ENCODE data around the gene ACP1. TPM values are rescaled to one million over a fixed set of nuclear protein-coding genes. Genes with fewer than 3 reads are reported as not detected.

ACP1 gene
- total RNA-seq, 6 donors from 2014 or later: 34.7 to 113 (median 73.7) TPM

- TF ChIP-seq POLR2A (IDR thresholded peaks at IDR 0.05): no peak
- no peak for TF ChIP-seq EP300 (IDR thresholded peaks at IDR 0.05)
- TF ChIP-seq CTCF (IDR thresholded peaks at IDR 0.05): no peak
- TF ChIP-seq POLR2AphosphoS5 (IDR thresholded peaks at IDR 0.05): no peak
- ATAC-seq (ENCODE audit: low FRiP score in 2 of 2) (no peak), DNase-seq (no peak)
- H3K36me3 ChIP-seq: no peaks in the 10 kb centered on the region
- H3K27me3 ChIP-seq: no peaks in the 10 kb centered on the region
- H3K4me3 ChIP-seq: no peak overlapping the region
- H3K4me1 ChIP-seq: peaks cover 11 to 22% (median 18%) of the 10 kb centered on the region in 4 donors
- no peak overlapping the region for H3K27ac ChIP-seq
- WGBS, 2 donors: 76 to 82% methylated on average over 3 of the region's 3 CpGs
- no peaks in the 10 kb centered on the region for H3K9me3 ChIP-seq
Observed at GRCh38 chr2:257429-257828, 7.3 kb upstream of the ACP1 start.

GRCh38 chr2:257842-258241 lies 6.9 kb upstream of the ACP1 start:
- DNase-seq: no peak
- Histone ChIP-seq H3K4me1 (peaks cover 13 to 25% (median 20%) of the 10 kb centered on the region in 4 donors), H3K9me3 (no peaks in the 10 kb centered on the region), H3K4me3 (no peak overlapping the region), H3K27me3 (no peaks in the 10 kb centered on the region), H3K27ac (no peak overlapping the region), H3K36me3 (no peaks in the 10 kb centered on the region)
- TF ChIP-seq EP300 (IDR thresholded peaks at IDR 0.05): no peak
- 98% methylated on average over 2 of the region's 2 CpGs for WGBS, 2 donors
- no peak for ATAC-seq (ENCODE audit: low FRiP score in 2 of 2)

GRCh38 chr2:258933-259332 lies 5.8 kb upstream of the ACP1 start:
- TF ChIP-seq POLR2AphosphoS5 (IDR thresholded peaks at IDR 0.05) (no peak), POLR2A (IDR thresholded peaks at IDR 0.05) (no peak), CTCF (IDR thresholded peaks at IDR 0.05) (no peak), EP300 (IDR thresholded peaks at IDR 0.05) (no peak)
- no peaks in the 10 kb centered on the region for H3K36me3 ChIP-seq
- H3K4me3 ChIP-seq: no peak overlapping the region
- ATAC-seq (ENCODE audit: low FRiP score in 2 of 2): no peak
- no peak overlapping the region for H3K27ac ChIP-seq
- 81 to 83% methylated on average over 3 of the region's 3 CpGs for WGBS, 2 donors
- H3K27me3 ChIP-seq: no peaks in the 10 kb centered on the region
- H3K9me3 ChIP-seq: no peaks in the 10 kb centered on the region
- no peak for DNase-seq
- H3K4me1 ChIP-seq: peaks cover 19 to 36% (median 27%) of the 10 kb centered on the region in 4 donors

- Histone ChIP-seq H3K4me1 (peaks cover 19 to 39% (median 27%) of the 10 kb centered on the region in 4 donors), H3K4me3 (no peak overlapping the region), H3K27ac (no peak overlapping the region), H3K27me3 (no peaks in the 10 kb centered on the region), H3K36me3 (no peaks in the 10 kb centered on the region), H3K9me3 (no peaks in the 10 kb centered on the region)
- DNase-seq (no peak), ATAC-seq (ENCODE audit: low FRiP score in 2 of 2) (no peak)
- TF ChIP-seq POLR2AphosphoS5 (IDR thresholded peaks at IDR 0.05) (no peak), EP300 (IDR thresholded peaks at IDR 0.05) (no peak), CTCF (IDR thresholded peaks at IDR 0.05) (no peak), POLR2A (IDR thresholded peaks at IDR 0.05) (no peak)
- 94% methylated on average over 2 of the region's 2 CpGs for WGBS, 2 donors
Observed at GRCh38 chr2:259789-260331, 4.9 kb upstream of the ACP1 start.

- WGBS, 2 donors: 45 to 54% methylated on average over 6 of the region's 6 CpGs
- H3K9me3 ChIP-seq: no peaks in the 10 kb centered on the region
- no peak overlapping the region for H3K4me3 ChIP-seq
- peaks cover 22 to 45% (median 30%) of the 10 kb centered on the region in 4 donors for H3K4me1 ChIP-seq
- peak overlapping the region in 1 of 4 donors; percentile 93 for H3K27ac ChIP-seq
- no peaks in the 10 kb centered on the region for H3K27me3 ChIP-seq
- DNase-seq: no peak
- H3K36me3 ChIP-seq: no peaks in the 10 kb centered on the region
- no peak for ATAC-seq (ENCODE audit: low FRiP score in 2 of 2)
- TF ChIP-seq POLR2A (IDR thresholded peaks at IDR 0.05) (no peak), POLR2AphosphoS5 (IDR thresholded peaks at IDR 0.05) (peak in 1 of 2 donors; percentile 43)
Observed at GRCh38 chr2:260507-261161, 4.1 kb upstream of the ACP1 start.

- H3K9me3 ChIP-seq: no peaks in the 10 kb centered on the region
- no peak for TF ChIP-seq POLR2AphosphoS5 (IDR thresholded peaks at IDR 0.05)
- TF ChIP-seq EP300 (IDR thresholded peaks at IDR 0.05): no peak
- no peak for TF ChIP-seq POLR2A (IDR thresholded peaks at IDR 0.05)
- TF ChIP-seq CTCF (IDR thresholded peaks at IDR 0.05): no peak
Observed at GRCh38 chr2:262117-262516, 2.6 kb upstream of the ACP1 start.

More at GRCh38 chr2:262117-262516, 2.6 kb upstream of the ACP1 start:
- peaks cover 31 to 60% (median 44%) of the 10 kb centered on the region in 4 donors for H3K4me1 ChIP-seq
- H3K27me3 ChIP-seq: no peaks in the 10 kb centered on the region
- DNase-seq (no peak), ATAC-seq (ENCODE audit: low FRiP score in 2 of 2) (no peak)
- H3K27ac ChIP-seq: peak overlapping the region; percentile 35 to 93 (median 64)
- H3K36me3 ChIP-seq: no peaks in the 10 kb centered on the region
- whole genome bisulfite sequencing, 2 donors: 40 to 43% methylated on average over 3 of the region's 3 CpGs
- peak overlapping the region in 1 of 4 donors; percentile 89 for H3K4me3 ChIP-seq

Data from upper lobe of left lung (tissue), 6 donors.